HG03175 (cell line): ENCODE results near the gene UBR3.

ENCODE experiments used
- ATAC-seq: cut with Tn5 transposase; IDR thresholded peaks from one replicate; pipeline ENCODE4 v1.9.1; 2021; ENCODE audit warnings: mild to moderate bottlenecking, moderate library complexity; ENCODE audit not compliant: unreplicated experiment

UBR3 gene

GRCh38 chr2:170034596-170034995, 207.3 kb downstream of the UBR3 start:
- ATAC-seq: no peak

DNA sequence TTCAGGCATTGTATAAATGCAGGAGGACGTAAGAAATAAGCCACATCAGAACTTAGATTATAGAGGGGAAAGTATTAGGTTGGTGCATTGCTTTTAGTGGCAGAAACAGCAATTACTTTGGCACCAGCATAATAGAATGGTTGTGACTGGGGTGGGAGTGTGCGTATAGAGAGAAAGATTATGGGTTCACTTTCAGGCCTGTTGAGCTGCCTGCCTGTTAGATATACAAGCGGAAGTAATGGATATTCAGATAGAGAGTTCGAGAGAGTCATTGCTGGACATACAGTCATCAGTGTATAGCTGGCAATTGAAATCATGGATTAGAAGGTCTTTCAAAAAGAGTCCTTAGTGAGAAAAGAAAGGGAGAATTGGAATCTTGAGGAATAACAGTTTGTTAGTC, 211.5 kb downstream of the UBR3 start:
- ATAC-seq: no peak

DNA sequence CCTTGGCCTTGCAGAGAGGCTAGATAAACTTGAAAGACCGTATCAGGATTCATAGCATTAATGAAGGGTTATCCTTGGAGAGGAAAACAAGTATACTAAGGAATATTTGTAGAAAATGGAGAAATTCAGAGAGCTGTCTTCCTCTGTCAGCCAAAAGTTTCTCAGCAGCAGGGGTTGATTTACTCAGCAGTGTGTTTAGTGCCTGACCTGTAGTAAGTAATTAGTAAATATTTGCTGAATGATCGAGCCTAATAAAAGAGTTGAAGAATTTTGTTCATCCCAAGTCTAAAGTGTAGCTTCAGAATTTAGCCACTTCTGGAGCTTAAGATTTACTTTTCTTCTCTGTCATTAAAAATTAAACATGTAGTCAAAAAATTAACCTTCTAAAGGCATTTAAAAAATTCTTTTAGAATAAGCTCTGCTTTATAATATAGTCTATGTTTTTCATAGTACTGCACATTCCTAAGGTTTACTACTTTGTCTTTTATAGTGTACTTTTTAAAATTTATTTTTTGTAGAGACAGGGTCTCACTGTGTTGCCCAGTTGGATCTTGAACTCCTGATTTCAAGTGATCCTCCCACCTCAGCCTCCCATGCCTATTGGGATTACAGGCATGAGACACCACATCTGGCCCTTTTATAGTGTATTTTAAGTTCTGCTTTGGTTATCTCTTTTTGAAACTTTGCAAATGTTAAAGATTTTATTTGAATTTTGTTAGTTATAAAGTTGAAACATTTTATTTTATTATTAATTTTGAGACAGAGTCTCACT, 212.3 kb downstream of the UBR3 start:
- no peak for ATAC-seq

DNA sequence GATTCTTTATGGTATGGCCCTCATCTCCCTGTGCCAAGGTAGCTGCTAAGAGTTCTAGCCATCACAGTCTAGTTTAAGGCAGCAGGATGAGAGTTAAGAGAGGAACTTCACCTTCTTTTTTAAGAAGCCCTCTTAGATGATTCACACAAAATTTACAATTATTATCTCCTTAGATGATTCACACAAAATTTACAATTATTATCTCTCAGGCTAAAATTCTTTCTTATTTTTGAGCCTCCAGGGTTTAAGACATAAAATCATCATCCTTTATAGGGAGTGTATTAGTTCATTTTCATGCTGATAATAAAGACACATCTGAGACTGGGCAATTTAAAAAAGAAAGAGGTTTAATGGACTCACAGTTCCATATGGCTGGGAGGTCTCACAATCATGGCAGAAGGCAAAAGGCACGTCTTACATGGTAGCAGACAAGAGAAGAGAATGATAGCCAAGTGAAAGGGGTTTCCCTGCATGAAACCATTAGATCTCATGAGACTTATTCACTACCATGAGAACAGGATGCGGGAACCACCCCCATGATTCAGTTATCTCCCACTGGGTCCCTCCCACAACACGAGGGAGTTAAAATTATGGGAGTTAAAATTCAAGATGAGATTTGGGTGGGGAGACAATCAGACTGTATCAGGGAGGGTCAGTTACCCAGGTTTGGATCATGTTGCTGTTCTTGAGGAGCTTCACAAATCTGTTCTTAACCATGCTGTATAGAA, 217.7 kb downstream of the UBR3 start:
- ATAC-seq: no peak

DNA sequence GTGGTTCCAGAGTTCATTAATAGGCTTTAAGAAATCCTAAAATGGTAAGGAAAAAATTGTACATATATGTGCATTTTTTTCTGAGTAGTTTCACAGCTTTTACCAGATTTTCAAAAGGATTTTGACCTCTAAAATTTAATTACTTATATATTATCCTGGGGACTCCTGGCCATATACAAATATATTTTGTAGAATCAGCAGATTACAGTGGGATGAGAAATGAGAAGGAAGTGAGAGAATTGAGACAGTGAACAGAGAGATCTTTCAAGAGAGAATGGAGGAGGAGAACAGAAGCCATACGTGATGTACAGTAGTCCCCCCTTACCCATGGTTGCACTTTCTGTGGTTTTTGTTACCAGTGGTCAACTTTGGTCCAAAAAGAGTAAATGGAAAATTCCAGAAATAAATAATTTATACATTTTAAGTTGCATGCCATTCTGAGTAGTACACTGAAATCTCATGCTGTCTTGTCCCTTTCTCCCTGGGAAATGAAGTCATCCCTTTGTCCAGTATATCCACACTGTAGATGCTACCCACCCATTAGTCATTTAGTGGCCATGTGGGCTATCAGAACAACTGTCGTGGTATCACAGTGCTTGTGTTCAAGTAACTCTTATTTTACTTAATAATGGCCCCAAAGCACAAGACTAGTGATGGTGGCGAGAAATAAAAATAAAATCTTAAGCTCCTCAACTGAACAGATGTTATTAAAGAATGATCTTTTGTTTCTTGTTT, 220.2 kb downstream of the UBR3 start:
- ATAC-seq: no peak

- ATAC-seq: no peak
These were observed 224.9 kb downstream of the UBR3 start for GRCh38 chr2:170052151-170052550.

DNA sequence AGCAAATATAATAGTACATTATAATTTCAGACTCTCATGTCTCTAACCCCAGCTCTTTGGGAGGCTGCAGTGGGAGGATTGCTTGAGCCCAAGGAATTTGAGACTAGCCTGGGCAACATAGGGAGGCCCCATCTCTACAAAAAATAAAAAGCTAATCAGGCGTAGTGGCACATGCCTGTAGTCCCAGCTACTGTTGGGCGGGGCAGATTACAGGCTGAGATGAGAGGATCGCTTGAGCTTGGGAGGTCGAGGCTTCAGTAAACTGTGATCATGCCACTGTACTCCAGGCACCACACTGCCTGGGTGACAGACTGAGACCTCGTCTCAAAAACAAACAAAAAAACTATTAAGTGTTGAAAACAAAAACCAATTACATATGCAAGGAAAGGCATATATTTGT, 227.7 kb downstream of the UBR3 start:
- ATAC-seq: no peak

DNA sequence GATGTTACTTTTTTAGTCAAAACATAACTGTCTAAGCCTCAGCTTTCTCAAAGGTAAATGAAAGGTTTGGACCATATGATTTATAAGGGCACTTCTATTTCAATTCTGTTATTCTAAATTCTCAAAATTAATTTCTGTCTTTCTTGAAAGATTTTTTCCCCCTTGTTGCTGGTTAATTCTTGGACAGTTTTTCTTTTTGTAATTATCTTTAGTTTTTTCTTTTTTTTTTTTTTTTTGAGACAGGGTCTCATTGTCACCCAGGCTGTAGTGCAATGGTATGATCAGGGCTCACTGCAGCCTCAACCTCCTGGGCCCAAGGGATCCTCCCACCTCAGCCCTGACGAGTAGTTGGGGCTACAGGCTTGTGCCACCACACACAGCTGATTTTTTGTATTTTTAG, 229.6 kb downstream of the UBR3 start:
- no peak for ATAC-seq

- no peak for ATAC-seq
These were observed 236.4 kb downstream of the UBR3 start for GRCh38 chr2:170063456-170064235.

DNA sequence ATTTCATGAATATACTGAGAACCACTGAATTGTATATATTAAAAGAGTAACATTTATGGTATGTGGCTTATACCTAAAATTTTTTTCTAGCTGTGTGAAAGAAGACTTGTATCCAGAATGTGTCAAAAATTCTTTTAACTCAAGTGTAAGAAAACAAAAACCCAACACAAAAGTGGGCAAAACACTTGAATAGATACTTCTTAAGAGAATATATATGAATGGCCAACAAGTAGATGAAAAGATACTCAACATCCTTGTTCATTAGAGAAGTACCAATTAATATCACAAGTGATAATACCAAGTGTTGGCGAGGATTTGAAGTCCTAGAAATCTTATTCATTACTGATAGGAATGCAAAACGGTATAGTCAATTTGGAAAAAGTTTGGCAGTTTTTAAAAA, 243.5 kb downstream of the UBR3 start:
- no peak for ATAC-seq

GRCh38 chr2:170073288-170073687, 246.0 kb downstream of the UBR3 start:
- no peak for ATAC-seq

DNA sequence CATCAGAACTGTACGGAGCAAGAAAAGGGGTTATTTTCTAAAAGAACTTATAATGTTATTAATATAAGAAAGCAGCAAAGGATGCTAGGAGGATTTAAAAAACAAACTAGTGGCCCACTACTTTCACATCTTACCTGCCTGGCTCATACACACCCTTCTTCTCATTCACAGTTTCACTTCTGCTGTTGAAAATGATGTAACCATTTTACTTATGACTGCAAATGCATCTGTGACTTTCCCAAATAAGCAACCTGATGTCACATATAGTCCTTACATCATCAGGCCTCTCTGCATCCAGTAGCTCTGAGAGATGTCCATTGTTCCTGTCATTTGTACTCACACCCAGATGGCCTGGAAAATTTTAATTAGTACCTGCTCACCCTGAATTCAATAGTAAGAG, 248.9 kb downstream of the UBR3 start:
- no peak for ATAC-seq

DNA sequence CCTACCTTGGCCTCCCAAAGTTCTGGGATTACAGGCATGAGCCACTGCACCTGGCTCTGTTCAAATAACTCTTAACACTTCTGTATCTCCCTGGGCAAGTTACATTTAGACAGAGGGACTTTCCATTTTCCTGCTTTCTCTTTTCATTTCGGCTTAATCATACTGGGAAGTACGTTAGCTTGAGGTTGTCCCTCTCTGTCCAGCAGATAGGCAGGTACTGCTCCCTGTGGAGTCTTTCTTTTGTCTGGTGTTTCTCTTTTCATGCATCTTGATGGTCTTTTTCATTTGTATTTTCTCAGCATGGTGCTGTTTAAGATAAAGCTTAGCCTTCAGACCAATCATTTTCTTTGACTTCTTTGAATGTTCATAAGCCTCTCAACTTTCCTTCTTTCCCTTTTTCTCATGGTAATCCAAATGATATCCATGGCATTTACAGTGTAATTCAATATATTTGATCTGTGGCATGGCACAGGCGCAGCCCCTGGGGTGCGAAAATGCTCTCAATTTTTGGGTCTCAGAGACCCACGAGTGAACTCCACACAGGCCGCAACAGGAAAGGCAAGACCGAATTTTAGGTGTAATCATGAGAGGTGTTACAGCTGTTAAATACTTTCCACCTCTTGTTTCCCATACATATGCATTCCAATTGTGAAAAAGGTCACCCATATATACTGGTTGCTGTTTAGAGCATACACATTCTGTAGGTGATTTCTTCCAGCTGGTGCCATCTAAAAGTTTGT, 250.7 kb downstream of the UBR3 start:
- ATAC-seq: no peak

DNA sequence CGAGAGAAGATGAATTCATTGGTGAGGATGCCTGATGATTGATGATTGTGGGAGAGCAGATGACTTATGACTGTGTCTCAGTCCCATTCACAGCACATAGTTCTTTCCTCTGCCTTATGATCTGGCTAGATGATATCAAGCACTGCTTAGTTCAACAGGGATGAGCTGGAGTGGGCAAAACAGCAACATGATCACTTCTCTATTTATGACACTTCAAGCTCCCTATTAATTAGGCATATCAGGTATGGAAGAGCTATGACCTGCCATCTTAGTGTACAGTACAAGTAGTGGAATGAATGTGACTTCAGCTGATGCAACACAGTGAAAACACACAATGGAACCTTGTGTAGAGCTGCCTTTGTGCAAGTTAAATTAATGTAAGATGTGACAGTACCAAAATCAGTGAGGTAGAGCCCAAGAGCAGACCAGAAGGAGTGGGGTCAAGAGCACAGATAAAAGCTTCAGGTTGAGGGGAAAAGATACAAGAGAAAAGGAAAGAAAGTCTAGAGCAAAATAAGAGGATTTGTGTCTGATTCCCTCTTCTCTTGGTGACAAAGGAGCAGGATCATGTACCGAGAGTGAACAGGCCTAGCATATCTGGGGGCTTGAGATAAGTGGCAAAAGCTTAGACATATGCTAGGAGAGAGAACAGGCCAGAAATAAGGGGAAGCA, 257.7 kb downstream of the UBR3 start:
- no peak for ATAC-seq

DNA sequence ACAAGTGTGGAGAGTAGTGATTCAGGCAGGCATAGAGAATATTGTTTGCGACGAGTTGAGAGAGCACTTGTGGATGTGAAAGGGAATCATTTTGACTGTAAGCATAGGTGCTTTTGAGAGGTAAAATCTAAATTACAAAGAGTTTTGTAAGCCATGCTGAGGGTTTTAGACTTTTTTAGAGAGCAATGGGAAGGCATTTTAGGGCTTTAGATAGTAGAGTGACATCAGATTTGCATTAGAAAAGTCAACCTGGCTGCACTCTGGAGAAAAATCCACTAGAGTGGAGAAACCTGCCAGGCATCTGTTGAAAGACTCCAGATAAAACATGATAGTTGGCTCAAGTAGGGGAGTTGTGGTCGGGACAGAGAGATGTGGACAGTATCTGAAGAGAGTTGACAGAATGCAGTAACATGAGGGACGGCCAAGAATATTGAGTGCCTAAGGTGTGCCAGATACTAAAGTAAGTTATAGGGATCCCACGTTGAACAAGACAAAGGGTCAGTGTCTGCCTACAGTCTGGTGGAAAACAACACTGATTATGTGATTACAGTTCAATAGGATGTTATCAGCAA, 258.9 kb downstream of the UBR3 start:
- no peak for ATAC-seq

GRCh38 chr2:170086751-170087412, 259.6 kb downstream of the UBR3 start:
- no peak for ATAC-seq

DNA sequence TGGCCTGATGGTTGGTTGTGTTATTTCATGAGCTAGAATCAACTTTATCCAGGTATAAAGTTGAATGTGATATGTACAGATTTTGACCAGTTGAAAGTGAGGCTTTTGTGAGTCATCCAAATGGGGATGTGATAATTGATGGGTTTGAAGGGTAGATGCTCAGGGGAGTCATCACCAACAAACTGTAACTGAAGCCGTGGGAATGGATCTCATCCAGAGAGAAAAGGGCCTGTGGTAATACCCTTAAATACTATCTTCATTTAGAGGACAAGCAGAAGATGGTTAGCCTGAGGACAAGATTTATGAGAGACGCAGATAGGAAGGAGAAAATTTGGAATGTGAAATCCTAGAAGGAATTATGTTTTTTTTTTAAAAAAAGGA, 260.1 kb downstream of the UBR3 start:
- ATAC-seq: no peak

DNA sequence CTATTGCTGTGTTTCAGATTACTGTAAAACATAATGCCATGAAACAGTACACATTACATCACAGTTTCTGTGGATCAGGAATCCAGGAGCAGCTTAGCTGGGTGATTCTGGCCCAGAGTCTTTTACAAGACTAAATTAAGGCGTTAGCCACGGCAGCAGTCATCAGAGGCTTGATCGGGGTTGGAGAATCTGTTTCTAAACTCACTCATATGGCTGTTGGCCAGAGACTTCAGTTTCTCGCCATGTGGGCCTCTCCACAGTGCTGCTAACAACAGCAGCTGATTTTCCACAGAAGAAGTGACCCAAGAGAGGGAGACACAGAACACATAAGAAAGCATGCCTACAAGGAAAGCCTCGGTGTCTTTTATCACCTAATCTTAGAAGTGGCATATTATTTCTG, 261.5 kb downstream of the UBR3 start:
- ATAC-seq: no peak

DNA sequence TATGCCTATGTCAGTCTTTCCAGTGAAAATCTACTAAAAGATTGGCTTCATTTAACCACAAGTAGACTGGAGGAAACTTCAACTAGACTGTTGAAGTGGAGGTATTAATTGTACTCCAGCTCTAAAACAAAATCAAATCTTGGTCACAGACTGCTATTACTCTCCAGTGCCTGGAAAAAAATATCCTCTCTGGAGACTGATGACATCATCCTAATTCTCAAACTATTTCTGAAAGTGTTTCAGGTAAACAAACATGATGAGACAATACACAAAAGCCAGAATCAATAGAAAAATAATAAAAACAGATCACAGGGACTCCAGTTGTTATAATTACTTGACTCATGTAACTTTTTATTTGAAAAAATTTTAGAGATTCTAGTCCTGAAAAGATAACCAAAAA, 263.0 kb downstream of the UBR3 start:
- no peak for ATAC-seq
